PFSK-1 (cell line): ENCODE data around the gene MSH5.

Experiments
- FOXP2 ChIP-seq: optimal IDR thresholded peaks from 2 replicates; pipeline ENCODE3; 2011; ENCODE audit warnings: borderline replicate concordance, control low read depth, inconsistent platforms; ENCODE audit not compliant: insufficient read depth; ENCODE audit errors: extremely low read length, extremely low read depth
- POLR2AphosphoS5 ChIP-seq: IDR thresholded peaks from 2 replicates; pipeline ENCODE4 v1.6.1; 2012; ENCODE audit warnings: low read depth, mild to moderate bottlenecking, control low read depth, low read length, moderate library complexity
- SIN3A ChIP-seq: IDR thresholded peaks from 2 replicates; pipeline ENCODE4 v1.6.1; 2012; ENCODE audit warnings: mild to moderate bottlenecking, low read length, moderate library complexity, borderline replicate concordance; ENCODE audit not compliant: insufficient read depth
- TAF1 ChIP-seq: IDR thresholded peaks from 2 replicates; pipeline ENCODE4 v1.6.1; 2012; ENCODE audit warnings: low read length, control low read depth, borderline replicate concordance; ENCODE audit not compliant: insufficient read depth
- TF ChIP-seq, protein P1 (sequence below), 2 experiments: IDR thresholded peaks; 2 replicates each; pipeline versions ENCODE4 v1.6.1 to v1.8.0; 2011 to 2012; ENCODE audit warnings: low read depth in 2 of 2, low read length in 2 of 2, control low read depth in 1 of 2, inconsistent platforms in 1 of 2, mild to moderate bottlenecking in 1 of 2, moderate library complexity in 1 of 2; ENCODE audit not compliant: insufficient read depth in 1 of 2

Gene MSH5

DNA sequence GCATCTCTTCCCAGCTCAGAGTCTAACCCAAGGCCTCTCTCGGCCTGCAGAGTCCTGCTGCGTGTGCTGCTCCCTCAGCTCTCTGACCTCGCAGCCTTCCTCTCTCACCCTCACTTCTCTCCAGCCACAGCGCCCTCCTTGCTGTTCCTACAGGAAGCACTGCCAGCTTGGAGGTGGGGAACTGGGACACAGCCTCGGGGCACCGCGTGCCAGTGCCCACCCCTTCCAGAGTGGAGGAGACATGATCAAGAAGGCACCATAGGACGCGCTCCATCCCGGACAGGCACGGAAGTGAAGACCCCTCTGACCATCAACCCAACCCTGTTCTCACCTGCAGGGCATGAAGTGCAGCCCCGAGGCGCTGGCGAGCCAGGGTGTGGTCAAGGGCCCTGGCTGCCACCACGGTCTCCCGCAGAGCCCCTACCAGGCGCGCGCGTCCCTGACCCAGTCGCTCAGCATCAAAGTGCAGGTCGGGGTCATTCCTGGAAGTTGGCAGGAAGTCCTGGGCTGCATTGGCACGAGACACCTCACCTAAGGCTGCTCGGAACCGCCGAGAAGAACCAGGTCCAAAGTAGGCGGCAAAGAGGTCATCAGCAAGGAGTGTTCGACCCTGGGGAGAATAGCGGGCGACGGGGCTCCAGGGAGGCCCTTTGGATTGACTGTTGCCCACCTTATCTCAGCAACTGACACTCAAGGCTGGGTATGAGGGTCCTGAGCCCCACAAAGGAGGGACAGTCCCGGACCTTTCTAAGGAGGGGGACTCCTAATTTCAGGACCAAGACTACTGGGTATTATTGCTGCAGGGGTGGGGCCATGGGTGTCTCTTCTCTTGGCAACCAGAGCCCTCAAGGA, 36.1 kb downstream of the MSH5 start:
- no peak for TF ChIP-seq POLR2AphosphoS5
- TF ChIP-seq, protein P1, sequence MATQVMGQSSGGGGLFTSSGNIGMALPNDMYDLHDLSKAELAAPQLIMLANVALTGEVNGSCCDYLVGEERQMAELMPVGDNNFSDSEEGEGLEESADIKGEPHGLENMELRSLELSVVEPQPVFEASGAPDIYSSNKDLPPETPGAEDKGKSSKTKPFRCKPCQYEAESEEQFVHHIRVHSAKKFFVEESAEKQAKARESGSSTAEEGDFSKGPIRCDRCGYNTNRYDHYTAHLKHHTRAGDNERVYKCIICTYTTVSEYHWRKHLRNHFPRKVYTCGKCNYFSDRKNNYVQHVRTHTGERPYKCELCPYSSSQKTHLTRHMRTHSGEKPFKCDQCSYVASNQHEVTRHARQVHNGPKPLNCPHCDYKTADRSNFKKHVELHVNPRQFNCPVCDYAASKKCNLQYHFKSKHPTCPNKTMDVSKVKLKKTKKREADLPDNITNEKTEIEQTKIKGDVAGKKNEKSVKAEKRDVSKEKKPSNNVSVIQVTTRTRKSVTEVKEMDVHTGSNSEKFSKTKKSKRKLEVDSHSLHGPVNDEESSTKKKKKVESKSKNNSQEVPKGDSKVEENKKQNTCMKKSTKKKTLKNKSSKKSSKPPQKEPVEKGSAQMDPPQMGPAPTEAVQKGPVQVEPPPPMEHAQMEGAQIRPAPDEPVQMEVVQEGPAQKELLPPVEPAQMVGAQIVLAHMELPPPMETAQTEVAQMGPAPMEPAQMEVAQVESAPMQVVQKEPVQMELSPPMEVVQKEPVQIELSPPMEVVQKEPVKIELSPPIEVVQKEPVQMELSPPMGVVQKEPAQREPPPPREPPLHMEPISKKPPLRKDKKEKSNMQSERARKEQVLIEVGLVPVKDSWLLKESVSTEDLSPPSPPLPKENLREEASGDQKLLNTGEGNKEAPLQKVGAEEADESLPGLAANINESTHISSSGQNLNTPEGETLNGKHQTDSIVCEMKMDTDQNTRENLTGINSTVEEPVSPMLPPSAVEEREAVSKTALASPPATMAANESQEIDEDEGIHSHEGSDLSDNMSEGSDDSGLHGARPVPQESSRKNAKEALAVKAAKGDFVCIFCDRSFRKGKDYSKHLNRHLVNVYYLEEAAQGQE (IDR thresholded peaks at IDR 0.05; ENCODE audit: insufficient read depth in 1 of 2, low read depth in 2 of 2, low read length in 2 of 2): no peak
- TF ChIP-seq SIN3A: no peak
- TF ChIP-seq FOXP2: no peak
- TF ChIP-seq TAF1: no peak

DNA sequence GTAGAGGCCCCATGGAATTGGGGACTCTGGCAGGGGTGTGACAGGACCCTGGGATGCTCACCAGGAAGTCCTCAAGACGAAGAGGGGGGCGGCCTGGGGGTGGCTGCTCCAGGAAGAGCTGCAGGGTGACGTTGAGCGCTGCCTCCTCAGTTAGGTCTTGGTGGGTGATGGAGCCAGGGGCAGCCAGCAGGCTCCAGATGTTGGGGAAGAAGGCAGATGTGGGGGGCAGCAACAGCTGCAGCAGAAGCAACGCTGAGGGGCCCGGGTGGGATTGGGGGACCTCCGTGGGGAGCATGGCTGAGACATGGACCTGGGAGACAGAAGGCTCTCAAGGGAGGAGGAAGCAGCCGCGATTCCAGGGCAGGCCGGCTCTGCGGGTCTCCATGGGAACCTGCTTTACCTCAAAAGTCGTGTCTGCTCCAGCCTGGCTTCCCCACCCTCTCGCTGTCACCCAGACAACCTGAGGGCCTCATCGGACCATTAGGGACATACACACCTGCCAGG, 36.7 kb downstream of the MSH5 start:
- TF ChIP-seq POLR2AphosphoS5 (no peak), FOXP2 (no peak), TAF1 (no peak), SIN3A (no peak)
- TF ChIP-seq, protein P1 (IDR thresholded peaks at IDR 0.05; ENCODE audit: insufficient read depth in 1 of 2, low read depth in 2 of 2, low read length in 2 of 2): no peak

DNA sequence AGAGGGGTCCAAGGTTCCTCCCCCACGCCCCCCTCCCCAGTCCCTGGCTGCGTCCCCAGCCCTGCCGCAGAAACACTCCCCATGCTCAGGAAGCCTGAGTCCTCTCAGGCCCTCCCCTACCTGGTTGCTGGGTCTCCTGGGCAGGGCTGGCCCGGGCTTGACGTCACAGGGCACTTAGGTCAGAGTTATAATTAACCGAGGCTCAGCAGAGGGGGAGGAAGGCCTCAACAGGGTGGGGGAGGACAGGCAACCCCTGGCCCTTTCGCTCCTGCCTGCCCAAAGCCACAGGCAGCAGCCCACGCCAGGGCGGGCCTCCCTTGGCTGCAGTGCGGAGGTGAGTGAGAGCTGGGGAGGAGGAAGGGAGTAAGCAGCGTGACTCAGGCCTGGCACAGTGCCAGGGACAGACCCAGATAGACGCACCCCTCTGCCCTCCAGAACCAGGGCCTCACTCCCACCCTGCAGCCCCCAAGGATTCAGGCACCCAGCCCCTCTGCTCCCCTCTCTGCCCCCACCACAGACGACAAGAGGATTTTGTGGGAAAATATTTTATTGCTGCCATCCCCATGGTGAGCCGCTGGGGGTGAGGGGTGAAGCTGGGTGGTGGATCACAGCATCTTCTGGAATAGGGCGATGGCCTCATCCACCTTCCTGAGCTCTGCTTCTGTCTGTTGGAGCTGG, 37.3 kb downstream of the MSH5 start, which contains the start of gene VWA7:
Gene VWA7 (minus strand): TSS at position 340 of the 678 bp plus-strand sequence. CDS start 549 bp downstream, outside the sequence.
- TF ChIP-seq POLR2AphosphoS5 (peak; percentile 70), SIN3A (peak; percentile 78; the same call in 1 of the 2 replicates), FOXP2 (no peak), TAF1 (peak; percentile 54; the same call in 1 of the 2 replicates)
- TF ChIP-seq, protein P1 (IDR thresholded peaks at IDR 0.05; ENCODE audit: insufficient read depth in 1 of 2, low read depth in 2 of 2, low read length in 2 of 2): peak in 1 of 2 experiments; percentile 13; a peak in 3 of 4 replicates

DNA sequence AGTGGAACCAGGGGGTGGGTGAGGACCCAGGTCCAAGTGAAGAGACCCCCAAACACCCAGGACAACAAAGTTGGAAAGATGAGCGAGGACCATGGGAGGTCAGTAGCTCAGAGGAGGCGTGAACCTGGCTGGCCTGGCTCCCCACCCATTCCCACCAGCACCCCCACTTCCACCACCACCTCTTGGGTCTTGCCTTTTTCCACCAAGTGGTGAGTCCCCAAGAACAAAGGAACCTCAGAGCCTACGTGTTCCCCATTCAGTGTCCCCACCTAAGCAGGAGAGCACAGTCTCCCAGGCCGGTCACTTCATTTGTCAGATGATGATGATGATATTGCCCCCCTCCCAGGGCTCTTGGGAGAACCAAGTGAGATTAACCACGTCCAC, 37.9 kb downstream of the MSH5 start:
- TF ChIP-seq TAF1 (no peak), FOXP2 (no peak), SIN3A (no peak), POLR2AphosphoS5 (no peak; the same call in 1 of the 2 replicates)
- TF ChIP-seq, protein P1 (IDR thresholded peaks at IDR 0.05; ENCODE audit: insufficient read depth in 1 of 2, low read depth in 2 of 2, low read length in 2 of 2): no peak
